OCI-LY7 (cell line): Measurements from ENCODE around the gene CAPN5. TPM values are rescaled to one million over a fixed set of nuclear protein-coding genes. Genes with fewer than 3 reads are reported as not detected.
"Not testable (repeated sequence)": the region's sequence is repeated elsewhere in the genome, so short reads cannot be mapped to it uniquely, and the experiment has no call there.

Experiments
- BruUV-seq: library from RNA; stranded (reverse); fragments of 400-500 nt; replicated peaks from 2 replicates; lab custom pipeline; 2021; lab: Mats Ljungman, UMichigan
- CTCF ChIA-PET: fragments of 300-600 bp; sonication (Branson Sonifier 250); formaldehyde crosslinking; loops from one replicate; lab custom pipeline; 2022; ENCODE audit warnings: antibody characterized with exemption; ENCODE audit not compliant: unreplicated experiment; lab: Charles Lee
- POLR2A ChIA-PET: fragments of 300-600 bp; sonication (Branson Sonifier 250); formaldehyde crosslinking; loops from one replicate; lab custom pipeline; 2022; ENCODE audit warnings: antibody characterized with exemption; lab: Charles Lee
- DNase-seq: peaks from one replicate; pipeline ENCODE4 v3.0.0-alpha.2; 2015; ENCODE audit warnings: low spot score
- H2AFZ ChIP-seq: fragments of 200-600 bp; sonication (generic), shearing (Covaris generic); 2 replicates; pipeline ENCODE4 v1.6.1; 2014; ENCODE audit warnings: mild to moderate bottlenecking, antibody characterized with exemption, low read length, moderate library complexity
- H3K27ac ChIP-seq: fragments of 200-600 bp; sonication (generic); 2 replicates; pipeline ENCODE4 v1.5.1; 2014; ENCODE audit warnings: mixed run types, low read depth, mild to moderate bottlenecking, moderate library complexity, low read length, inconsistent platforms; ENCODE audit not compliant: poor library complexity, severe bottlenecking
- H3K36me3 ChIP-seq: fragments of 200-600 bp; sonication (generic); 2 replicates; pipeline ENCODE4 v1.6.1; 2014; ENCODE audit warnings: mild to moderate bottlenecking, antibody characterized with exemption, low read length, moderate library complexity, mixed read lengths; ENCODE audit not compliant: insufficient read depth
- H3K4me1 ChIP-seq: fragments of 200-600 bp; sonication (generic); 2 replicates; pipeline ENCODE4 v1.5.1; 2014; ENCODE audit warnings: mild to moderate bottlenecking, low read length; ENCODE audit not compliant: insufficient read depth, poor library complexity, severe bottlenecking
- H3K4me2 ChIP-seq: fragments of 200-600 bp; sonication (generic); 2 replicates; pipeline ENCODE4 v1.6.1; 2014; ENCODE audit warnings: mild to moderate bottlenecking, low read length
- H3K4me3 ChIP-seq: fragments of 200-600 bp; sonication (generic); 2 replicates; pipeline ENCODE4 v1.5.1; 2014; ENCODE audit warnings: mild to moderate bottlenecking, low read depth, low read length; ENCODE audit not compliant: poor library complexity, severe bottlenecking
- H3K79me2 ChIP-seq: fragments of 200-600 bp; sonication (generic); 2 replicates; pipeline ENCODE4 v1.6.1; 2016; ENCODE audit warnings: low read depth, mild to moderate bottlenecking, low read length, moderate library complexity, mixed read lengths; ENCODE audit not compliant: insufficient read depth
- H3K9me2 ChIP-seq: fragments of 200-600 bp; sonication (generic); 2 replicates; pipeline ENCODE4 v1.6.1; 2016; ENCODE audit warnings: mild to moderate bottlenecking, low read length, mixed read lengths; ENCODE audit not compliant: insufficient read depth
- H3K9me3 ChIP-seq: fragments of 200-600 bp; sonication (generic); 2 replicates; pipeline ENCODE4 v1.6.1; 2014; ENCODE audit warnings: mild to moderate bottlenecking, mixed run types, low read length, mixed read lengths
- H4K20me1 ChIP-seq: fragments of 200-600 bp; sonication (generic); 2 replicates; pipeline ENCODE4 v1.6.1; 2014; ENCODE audit warnings: mild to moderate bottlenecking, antibody characterized with exemption, low read length, moderate library complexity, mixed read lengths; ENCODE audit not compliant: insufficient read depth
- EZH2phosphoT487 ChIP-seq: fragments of 200-600 bp; sonication (generic); IDR thresholded peaks from 2 replicates; pipeline ENCODE4 v1.6.1; 2018; ENCODE audit warnings: low read depth, borderline replicate concordance, mild to moderate bottlenecking, mixed run types, antibody characterized with exemption, low read length, moderate library complexity, mixed read lengths
- intact Hi-C: fragments of 100-400 bp; cut with micrococcal nuclease; formaldehyde crosslinking; loops from one replicate; pipeline ENCODE4 v1.10.0; 2022; ENCODE audit not compliant: unreplicated experiment
- total RNA-seq, 2 experiments: library from RNA; depleted of rRNA in 1 of 2; stranded (reverse); fragments of >200 nt in 1 of 2; shearing (Covaris generic) in 1 of 2; gene quantifications; 2 replicates each; pipeline ENCODE4 v1.2.3, GENCODE V29; 2014 to 2022
- TF ChIP-seq, protein P1 (sequence below): fragments of 200-600 bp; sonication (generic); conservative IDR thresholded peaks from 2 replicates; pipeline ENCODE4 v1.5.1; 2014; ENCODE audit warnings: mild to moderate bottlenecking, antibody characterized with exemption, low read length, moderate library complexity, mixed read lengths

Gene CAPN5
- total RNA-seq, 2 experiments from 2014 or later, result 1.4 to 1.5 TPM

DNA sequence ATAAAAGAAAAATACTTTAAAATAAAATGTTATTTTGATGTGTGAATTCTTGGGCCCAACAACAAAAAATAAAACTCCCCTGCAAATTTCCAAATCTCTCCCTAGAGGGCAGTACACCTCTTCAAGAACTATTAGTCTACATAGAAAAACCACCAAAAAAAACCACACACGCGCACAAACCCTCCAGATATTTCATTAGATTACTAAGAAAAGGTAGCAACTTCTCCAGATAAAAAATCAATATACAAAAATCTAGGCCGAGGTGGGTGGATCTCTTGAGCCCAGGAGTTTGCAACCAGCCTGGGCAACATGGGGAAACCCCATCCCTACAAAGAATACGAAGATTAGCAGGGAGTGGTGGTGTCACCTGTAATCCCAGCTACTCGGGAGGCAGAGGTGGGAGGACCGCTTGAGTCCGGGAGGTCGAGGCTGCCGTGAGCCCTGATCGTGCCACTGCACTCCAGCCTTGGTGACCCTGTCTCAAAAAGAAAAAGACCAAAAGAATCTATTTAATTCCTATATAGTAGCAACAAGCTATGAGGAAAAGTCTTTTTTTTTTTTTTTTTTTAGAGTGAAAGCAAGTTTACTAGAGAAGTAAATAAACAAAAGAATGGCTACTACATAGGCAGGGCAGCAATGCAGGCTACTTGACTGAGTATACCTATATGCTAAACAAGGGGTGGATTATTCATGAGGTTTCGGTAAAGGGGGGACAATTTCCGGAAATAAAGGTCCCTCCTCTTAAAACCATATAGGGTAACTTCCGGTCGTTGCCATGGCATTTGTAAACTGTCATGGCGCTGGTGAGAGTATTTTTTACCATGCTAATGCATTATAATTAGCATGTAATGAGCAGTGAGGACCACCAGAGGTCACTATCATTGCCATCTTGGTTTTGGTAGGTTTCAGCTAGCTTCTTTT is 19.5 kb upstream of the CAPN5 start:
- peak overlapping the region; percentile 79; the same call in 1 of the 2 replicates for H2AFZ ChIP-seq

DNA sequence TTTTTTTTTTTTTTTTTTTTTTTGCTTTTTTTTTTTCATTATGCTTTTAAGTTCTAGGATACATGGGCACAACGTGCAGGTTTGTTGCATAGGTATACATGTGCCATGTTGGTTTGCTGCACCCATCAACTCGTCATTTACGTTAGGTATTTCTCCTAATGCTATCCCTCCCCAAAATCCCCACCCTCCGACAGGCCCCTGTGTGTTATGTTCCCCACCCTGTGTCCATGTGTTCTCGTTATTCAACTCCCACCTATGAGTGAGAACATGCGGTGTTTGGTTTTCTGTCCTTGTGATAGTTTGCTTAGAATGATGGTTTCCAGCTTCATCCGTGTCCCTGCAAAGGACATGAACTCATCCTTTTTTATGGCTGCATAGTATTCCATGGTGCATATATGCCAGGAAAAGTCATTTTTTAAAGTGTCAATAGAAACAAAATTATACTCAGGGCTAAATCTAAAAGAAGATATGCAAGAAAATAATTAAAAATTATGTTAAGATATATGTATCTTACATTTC is 18.8 kb upstream of the CAPN5 start:
- H3K4me1 ChIP-seq, H2AFZ ChIP-seq, H3K27ac ChIP-seq, BruUV-seq, H3K9me2 ChIP-seq, H3K9me3 ChIP-seq, H3K4me3 ChIP-seq, DNase-seq, H3K4me2 ChIP-seq, H3K36me3 ChIP-seq, H3K79me2 ChIP-seq, H4K20me1 ChIP-seq: not testable (repeated sequence)
- intact Hi-C loops, result loop anchor here (1.0 to 2.0 kb wide), 3 partner anchors 18 to 141 kb away; partner anchors contain the start of gene CAPN5
- TF ChIP-seq, protein P1, sequence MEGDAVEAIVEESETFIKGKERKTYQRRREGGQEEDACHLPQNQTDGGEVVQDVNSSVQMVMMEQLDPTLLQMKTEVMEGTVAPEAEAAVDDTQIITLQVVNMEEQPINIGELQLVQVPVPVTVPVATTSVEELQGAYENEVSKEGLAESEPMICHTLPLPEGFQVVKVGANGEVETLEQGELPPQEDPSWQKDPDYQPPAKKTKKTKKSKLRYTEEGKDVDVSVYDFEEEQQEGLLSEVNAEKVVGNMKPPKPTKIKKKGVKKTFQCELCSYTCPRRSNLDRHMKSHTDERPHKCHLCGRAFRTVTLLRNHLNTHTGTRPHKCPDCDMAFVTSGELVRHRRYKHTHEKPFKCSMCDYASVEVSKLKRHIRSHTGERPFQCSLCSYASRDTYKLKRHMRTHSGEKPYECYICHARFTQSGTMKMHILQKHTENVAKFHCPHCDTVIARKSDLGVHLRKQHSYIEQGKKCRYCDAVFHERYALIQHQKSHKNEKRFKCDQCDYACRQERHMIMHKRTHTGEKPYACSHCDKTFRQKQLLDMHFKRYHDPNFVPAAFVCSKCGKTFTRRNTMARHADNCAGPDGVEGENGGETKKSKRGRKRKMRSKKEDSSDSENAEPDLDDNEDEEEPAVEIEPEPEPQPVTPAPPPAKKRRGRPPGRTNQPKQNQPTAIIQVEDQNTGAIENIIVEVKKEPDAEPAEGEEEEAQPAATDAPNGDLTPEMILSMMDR, result peak; percentile 12; the same call in 1 of the 2 replicates
- POLR2A ChIA-PET, result interaction anchor here (0.6 to 1.0 kb wide), 6 partner anchors 19 to 1597 kb away, joined by 3 to 5 read pairs (median 3); no protein-coding TSS in a partner anchor
- CTCF ChIA-PET, result interaction anchor here (0.5 to 1.5 kb wide), 3 partner anchors 15 to 140 kb away, joined by 3 to 11 read pairs (median 3); no protein-coding TSS in a partner anchor

More for the DNA sequence above, 19.5 kb upstream of the CAPN5 start:
- BruUV-seq, result no TSS peak
- intact Hi-C loops, result loop anchor here (1.0 to 2.0 kb wide), 3 partner anchors 19 to 142 kb away; partner anchors contain the start of gene CAPN5
- Histone ChIP-seq H3K9me2 (no peaks in the 10 kb centered on the region), H3K9me3 (no peaks in the 10 kb centered on the region), H3K27ac (no peak overlapping the region), H3K36me3 (no peaks in the 10 kb centered on the region), H3K4me3 (peak overlapping the region; percentile 50), H3K79me2 (no peaks in the 10 kb centered on the region), H3K4me2 (peak overlapping the region; percentile 64), H4K20me1 (no peaks in the 10 kb centered on the region), H3K4me1 (peaks cover 6% of the 10 kb centered on the region)
- TF ChIP-seq EZH2phosphoT487, result no peak
- TF ChIP-seq, protein P1, result peak; percentile 85
- peak; percentile 94 for DNase-seq
- ChIA-PET CTCF (interaction anchor here (0.5 to 1.5 kb wide), 3 partner anchors 14 to 141 kb away, joined by 3 to 11 read pairs (median 3); no protein-coding TSS in a partner anchor), POLR2A (interaction anchor here (0.6 to 1.0 kb wide), 9 partner anchors 18 to 1613 kb away, joined by 3 to 5 read pairs (median 3); no protein-coding TSS in a partner anchor)
